HepG2 (cell line): Measurements from ENCODE around the gene PXDC1. TPM values are rescaled to one million over a fixed set of nuclear protein-coding genes. Genes with fewer than 3 reads are reported as not detected.

Experiments
- AKAP8 ChIP-seq: sonication (generic); formaldehyde crosslinking; IDR thresholded peaks from 2 replicates; pipeline ENCODE4 v1.5.1; 2020; ENCODE audit warnings: mild to moderate bottlenecking, missing genetic modification reagents
- ARID3A ChIP-seq: IDR thresholded peaks from 2 replicates; pipeline ENCODE4 v1.6.1; 2012; ENCODE audit warnings: low read depth, low read length, improper control_type of control experiment
- ATM ChIP-seq: fragments of 450-650 bp; IDR thresholded peaks from 2 replicates; pipeline ENCODE4 v1.7.1; 2017; ENCODE audit warnings: mild to moderate bottlenecking, borderline replicate concordance
- BCL3 ChIP-seq: sonication (generic); formaldehyde crosslinking; IDR thresholded peaks from 2 replicates; pipeline ENCODE4 v1.5.1; 2020; ENCODE audit warnings: mild to moderate bottlenecking, missing genetic modification reagents, moderate library complexity
- MXD4 ChIP-seq: IDR thresholded peaks from 2 replicates; pipeline ENCODE4 v1.6.1; 2016; ENCODE audit warnings: mild to moderate bottlenecking, missing biosample characterization, missing genetic modification reagents
- MZF1 ChIP-seq: sonication (generic); formaldehyde crosslinking; IDR thresholded peaks from 2 replicates; pipeline ENCODE4 v1.8.1; 2023; ENCODE audit warnings: mild to moderate bottlenecking, missing genetic modification reagents, borderline replicate concordance
- SNRNP70 ChIP-seq: fragments of 200-400 bp; formaldehyde crosslinking; IDR thresholded peaks from 2 replicates; pipeline ENCODE4 v1.6.1; 2017; ENCODE audit warnings: mild to moderate bottlenecking, low read depth, low read length, moderate library complexity
- TP53 ChIP-seq: sonication (generic); formaldehyde crosslinking; conservative IDR thresholded peaks from 2 replicates; pipeline ENCODE4 v1.4.0; 2020; ENCODE audit warnings: missing genetic modification reagents
- ZBTB10 ChIP-seq: sonication (generic); formaldehyde crosslinking; IDR thresholded peaks from 2 replicates; pipeline ENCODE4 v1.4.0; 2020; ENCODE audit warnings: missing genetic modification reagents, borderline replicate concordance
- ZFP36L1 ChIP-seq: sonication (generic); formaldehyde crosslinking; IDR thresholded peaks from 2 replicates; pipeline ENCODE4 v1.8.0; 2022; ENCODE audit warnings: mild to moderate bottlenecking, missing genetic modification reagents, moderate library complexity
- ZFP41 ChIP-seq: sonication (generic); formaldehyde crosslinking; IDR thresholded peaks from 2 replicates; pipeline ENCODE4 v1.4.0; 2020; ENCODE audit warnings: mild to moderate bottlenecking, missing genetic modification reagents, borderline replicate concordance
- ZIK1 ChIP-seq: sonication (generic); formaldehyde crosslinking; IDR thresholded peaks from 2 replicates; pipeline ENCODE4 v1.5.0; 2020; ENCODE audit warnings: mild to moderate bottlenecking, low read depth, missing genetic modification reagents, borderline replicate concordance
- ZNF136 ChIP-seq: sonication (generic); formaldehyde crosslinking; IDR thresholded peaks from 2 replicates; pipeline ENCODE4 v1.8.1; 2022; ENCODE audit warnings: low read depth, mild to moderate bottlenecking, moderate library complexity, missing genetic modification reagents
- ZNF382 ChIP-seq: sonication (generic); formaldehyde crosslinking; IDR thresholded peaks from 2 replicates; pipeline ENCODE4 v1.5.0; 2020; ENCODE audit warnings: missing genetic modification reagents, mild to moderate bottlenecking, borderline replicate concordance
- ZNF484 ChIP-seq: sonication (generic); formaldehyde crosslinking; IDR thresholded peaks from 2 replicates; pipeline ENCODE4 v1.5.1; 2020; ENCODE audit warnings: mild to moderate bottlenecking, low read depth, missing genetic modification reagents, borderline replicate concordance
- ZNF530 ChIP-seq: sonication (generic); formaldehyde crosslinking; IDR thresholded peaks from 2 replicates; pipeline ENCODE4 v1.5.0; 2020; ENCODE audit warnings: low read depth, mild to moderate bottlenecking, missing genetic modification reagents
- ZNF572 ChIP-seq: sonication (generic); formaldehyde crosslinking; IDR thresholded peaks from 2 replicates; pipeline ENCODE4 v1.5.1; 2020; ENCODE audit warnings: mild to moderate bottlenecking, missing genetic modification reagents
- ZNF577 ChIP-seq: sonication (generic); formaldehyde crosslinking; IDR thresholded peaks from 2 replicates; pipeline ENCODE4 v1.4.0; 2020; ENCODE audit warnings: mild to moderate bottlenecking, low read depth, missing genetic modification reagents, borderline replicate concordance
- ZNF75D ChIP-seq: sonication (generic); formaldehyde crosslinking; IDR thresholded peaks from 2 replicates; pipeline ENCODE4 v1.8.1; 2023; ENCODE audit warnings: missing genetic modification reagents, mild to moderate bottlenecking, borderline replicate concordance
- polyA plus RNA-seq, 8 experiments: library from polyadenylated mRNA; depleted of rRNA in 3 of 8; stranded (reverse) in 7 of 8; unstranded in 1 of 8; fragments of >200 nt; fragmentation: Illumina TruSeq in 4 of 8; extraction: Trizol in 4 of 8; gene quantifications; 2 replicates each; pipeline versions ENCODE4 v1.2.1 to v1.2.3, GENCODE V29; 2011 to 2016; ENCODE audit warnings: low read depth in 4 of 8, missing spikeins in 1 of 8, mixed read lengths in 1 of 8; ENCODE audit not compliant: insufficient read depth in 1 of 8
- total RNA-seq, 5 experiments: library from RNA; depleted of rRNA; stranded (reverse); fragments of >200 nt; fragmentation: Illumina TruSeq; extraction: Trizol; gene quantifications; 2 replicates each; pipeline ENCODE4 v1.2.3, GENCODE V29; 2016; ENCODE audit warnings: low read depth in 1 of 5
- TF ChIP-seq, protein P1 (sequence below): IDR thresholded peaks from 2 replicates; pipeline ENCODE4 v1.6.1; 2016
- TF ChIP-seq, protein P2 (sequence below): sonication (generic); formaldehyde crosslinking; IDR thresholded peaks from 2 replicates; pipeline ENCODE4 v1.4.0; 2020; ENCODE audit warnings: missing genetic modification reagents

The PXDC1 gene
- total and polyA plus RNA-seq, 2 of the 13 experiments (the other 11 are each of a cell fraction or from before 2014, with no cell fraction given): 32.4 to 34.7 TPM

- TF ChIP-seq ZIK1 (CRISPR knock-in tag): no peak
- peak; percentile 56; the same call in 1 of the 2 replicates for TF ChIP-seq MXD4 (CRISPR knock-in tag)
- no peak for TF ChIP-seq TP53 (CRISPR knock-in tag)
- no peak; the same call in 1 of the 2 replicates for TF ChIP-seq AKAP8 (CRISPR knock-in tag)
- TF ChIP-seq, protein P1, sequence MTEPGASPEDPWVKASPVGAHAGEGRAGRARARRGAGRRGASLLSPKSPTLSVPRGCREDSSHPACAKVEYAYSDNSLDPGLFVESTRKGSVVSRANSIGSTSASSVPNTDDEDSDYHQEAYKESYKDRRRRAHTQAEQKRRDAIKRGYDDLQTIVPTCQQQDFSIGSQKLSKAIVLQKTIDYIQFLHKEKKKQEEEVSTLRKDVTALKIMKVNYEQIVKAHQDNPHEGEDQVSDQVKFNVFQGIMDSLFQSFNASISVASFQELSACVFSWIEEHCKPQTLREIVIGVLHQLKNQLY (CRISPR knock-in tag): no peak; the same call in 1 of the 2 replicates
- no peak for TF ChIP-seq MZF1 (CRISPR knock-in tag)
- TF ChIP-seq ZNF136 (CRISPR knock-in tag): no peak
- TF ChIP-seq, protein P2, sequence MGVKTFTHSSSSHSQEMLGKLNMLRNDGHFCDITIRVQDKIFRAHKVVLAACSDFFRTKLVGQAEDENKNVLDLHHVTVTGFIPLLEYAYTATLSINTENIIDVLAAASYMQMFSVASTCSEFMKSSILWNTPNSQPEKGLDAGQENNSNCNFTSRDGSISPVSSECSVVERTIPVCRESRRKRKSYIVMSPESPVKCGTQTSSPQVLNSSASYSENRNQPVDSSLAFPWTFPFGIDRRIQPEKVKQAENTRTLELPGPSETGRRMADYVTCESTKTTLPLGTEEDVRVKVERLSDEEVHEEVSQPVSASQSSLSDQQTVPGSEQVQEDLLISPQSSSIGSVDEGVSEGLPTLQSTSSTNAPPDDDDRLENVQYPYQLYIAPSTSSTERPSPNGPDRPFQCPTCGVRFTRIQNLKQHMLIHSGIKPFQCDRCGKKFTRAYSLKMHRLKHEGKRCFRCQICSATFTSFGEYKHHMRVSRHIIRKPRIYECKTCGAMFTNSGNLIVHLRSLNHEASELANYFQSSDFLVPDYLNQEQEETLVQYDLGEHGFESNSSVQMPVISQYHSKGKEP (CRISPR knock-in tag): no peak
- no peak for TF ChIP-seq ATM
- 0 out of 2 replicates have a peak, but pooled peaks have one; percentile 7 for TF ChIP-seq ZNF75D (CRISPR knock-in tag)
- TF ChIP-seq ZNF484: no peak
- no peak for TF ChIP-seq SNRNP70
- TF ChIP-seq ARID3A: no peak
- peak; percentile 54; the same call in 1 of the 2 replicates for TF ChIP-seq ZBTB10
- TF ChIP-seq ZFP36L1: 0 out of 2 replicates have a peak, but pooled peaks have one; percentile 38
- 0 out of 2 replicates have a peak, but pooled peaks have one; percentile 26 for TF ChIP-seq BCL3 (CRISPR knock-in tag)
- no peak for TF ChIP-seq ZNF572 (CRISPR knock-in tag)
- no peak for TF ChIP-seq ZNF530 (CRISPR knock-in tag)
- TF ChIP-seq ZFP41: no peak
- no peak for TF ChIP-seq ZNF382 (CRISPR knock-in tag)
- 0 out of 2 replicates have a peak, but pooled peaks have one; percentile 54 for TF ChIP-seq ZNF577
These were observed 1.0 kb downstream of the PXDC1 start (continued) for GRCh38 chr6:3750317-3751076.
